HG02678 (cell line): ENCODE measurements around the gene PDE6B.

ENCODE experiments used
- ATAC-seq: cut with Tn5 transposase; IDR thresholded peaks from one replicate; pipeline ENCODE4 v1.9.1; 2021; ENCODE audit warnings: mild to moderate bottlenecking, moderate library complexity; ENCODE audit not compliant: unreplicated experiment

Gene PDE6B

DNA sequence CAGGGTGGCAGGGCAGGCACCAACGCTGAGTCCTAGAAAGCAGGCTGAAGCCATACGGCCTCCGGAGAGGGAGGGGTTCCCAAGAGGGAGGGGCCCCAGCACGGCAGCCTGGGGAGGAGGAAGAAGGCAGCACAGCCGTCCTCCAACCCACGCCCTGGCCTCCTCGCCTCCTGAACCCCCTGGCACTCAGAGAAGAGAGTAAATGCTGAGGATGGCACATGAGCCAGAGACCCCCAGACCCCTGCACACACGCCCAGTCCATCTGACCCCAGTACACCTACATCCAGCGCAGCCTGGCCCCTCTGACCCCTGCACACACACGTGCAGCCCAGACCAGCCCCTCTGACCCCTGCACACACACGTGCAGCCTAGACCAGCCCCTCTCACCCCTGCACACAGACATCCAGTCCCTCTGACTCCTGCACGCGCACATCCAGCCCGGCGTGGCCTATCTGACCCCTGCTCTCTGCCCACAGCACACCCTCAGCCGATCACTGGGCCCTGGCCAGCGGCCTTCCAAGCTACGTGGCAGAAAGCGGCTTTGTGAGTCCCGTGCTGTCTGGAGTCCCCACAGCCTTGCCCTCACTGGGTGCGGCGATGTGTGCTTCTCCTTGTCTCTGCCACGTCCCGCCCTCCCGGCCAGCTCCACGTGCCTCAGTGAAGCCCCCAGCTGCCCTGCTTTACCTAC, 30.2 kb downstream of the PDE6B start:
- no peak for ATAC-seq

DNA sequence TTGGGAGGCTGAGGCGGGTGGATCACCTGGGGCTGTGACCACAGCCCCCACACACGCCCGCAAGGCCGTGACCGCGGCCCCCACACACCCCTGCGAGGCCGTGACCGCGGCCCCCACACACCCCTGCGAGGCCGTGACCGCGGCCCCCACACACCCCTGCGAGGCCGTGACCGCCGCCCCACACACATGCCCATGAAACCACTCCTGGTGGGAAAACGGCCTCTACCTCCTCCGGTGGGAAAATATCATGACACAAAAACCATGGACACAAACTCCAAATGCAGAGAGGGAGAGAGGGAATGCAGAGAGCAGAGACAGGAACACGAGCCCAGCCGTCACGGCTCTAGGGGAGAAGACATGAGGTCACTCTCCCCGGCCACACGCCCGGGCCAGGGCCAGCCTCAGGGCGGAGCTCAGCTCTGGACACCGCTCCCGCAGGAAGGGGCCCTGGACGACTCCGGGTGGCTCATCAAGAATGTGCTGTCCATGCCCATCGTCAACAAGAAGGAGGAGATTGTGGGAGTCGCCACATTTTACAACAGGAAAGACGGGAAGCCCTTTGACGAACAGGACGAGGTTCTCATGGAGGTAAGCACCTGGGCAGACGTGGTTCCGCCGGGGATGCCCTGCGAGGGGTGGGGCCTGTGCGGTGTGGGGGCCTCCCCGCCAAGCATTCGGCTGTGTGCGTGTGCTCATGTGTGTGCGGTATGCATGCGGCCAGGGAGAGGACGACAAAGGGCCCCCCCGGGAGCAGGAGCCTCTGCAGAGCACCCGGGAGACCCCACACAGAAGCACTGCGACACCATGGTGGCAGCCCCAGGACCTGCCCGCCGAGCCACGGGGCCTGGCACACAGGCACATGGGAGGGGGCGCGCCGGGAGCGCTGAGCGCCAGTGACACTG, 31.3 kb downstream of the PDE6B start:
- no peak for ATAC-seq

DNA sequence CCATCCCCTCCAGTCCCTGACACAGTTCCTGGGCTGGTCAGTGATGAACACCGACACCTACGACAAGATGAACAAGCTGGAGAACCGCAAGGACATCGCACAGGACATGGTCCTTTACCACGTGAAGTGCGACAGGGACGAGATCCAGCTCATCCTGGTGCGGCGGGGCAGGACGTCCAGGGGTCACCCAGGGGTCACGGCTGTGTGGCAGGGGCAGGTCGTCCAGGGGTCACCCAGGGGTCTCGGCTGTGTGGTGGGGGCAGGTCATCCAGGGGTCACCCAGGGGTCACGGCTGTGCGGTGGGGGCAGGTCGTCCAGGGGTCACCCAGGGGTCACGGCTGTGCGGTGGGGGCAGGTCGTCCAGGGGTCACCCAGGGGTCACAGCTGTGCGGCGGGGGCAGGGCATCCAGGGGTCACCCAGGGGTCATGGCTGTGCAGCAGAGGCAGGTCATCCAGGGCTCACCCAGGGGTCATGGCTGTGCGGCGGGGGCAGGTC, 32.0 kb downstream of the PDE6B start:
- ATAC-seq, result no peak

DNA sequence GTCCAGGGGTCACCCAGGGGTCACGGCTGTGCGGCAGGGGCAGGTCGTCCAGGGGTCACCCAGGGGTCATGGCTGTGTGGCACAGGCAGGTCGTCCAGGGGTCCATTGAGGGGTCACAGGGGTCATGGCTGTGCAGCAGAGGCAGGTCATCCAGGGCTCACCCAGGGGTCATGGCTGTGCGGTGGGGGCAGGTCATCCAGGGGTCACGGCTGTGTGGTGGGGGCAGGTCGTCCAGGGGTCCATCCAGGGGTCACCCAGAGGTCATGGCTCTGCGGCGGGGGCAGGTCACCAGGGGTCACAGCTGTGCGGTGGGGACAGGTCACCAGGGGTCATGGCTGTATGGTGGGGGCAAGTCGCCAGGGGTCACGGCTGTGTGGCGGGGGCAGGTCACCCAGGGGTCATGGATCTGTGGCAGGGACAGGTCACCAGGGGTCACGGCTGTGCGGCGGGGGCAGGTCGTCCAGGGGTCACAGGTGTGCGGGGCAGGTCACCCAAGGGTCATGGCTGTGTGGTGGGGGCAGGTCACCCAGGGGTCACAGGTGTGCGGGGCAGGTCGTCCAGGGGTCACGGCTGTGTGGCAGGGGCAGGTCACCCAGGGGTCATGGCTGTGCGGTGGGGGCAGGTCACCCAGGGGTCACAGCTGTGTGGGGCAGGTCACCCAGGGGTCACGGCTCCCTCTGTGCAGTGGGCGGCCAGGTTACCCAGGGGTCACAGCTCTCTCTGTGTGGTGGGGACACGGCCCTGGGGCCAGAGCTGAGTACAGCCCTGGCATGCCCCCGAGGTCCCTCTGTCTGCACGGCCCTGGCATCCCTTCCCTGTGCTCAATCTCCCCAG, 32.7 kb downstream of the PDE6B start:
- no peak for ATAC-seq

DNA sequence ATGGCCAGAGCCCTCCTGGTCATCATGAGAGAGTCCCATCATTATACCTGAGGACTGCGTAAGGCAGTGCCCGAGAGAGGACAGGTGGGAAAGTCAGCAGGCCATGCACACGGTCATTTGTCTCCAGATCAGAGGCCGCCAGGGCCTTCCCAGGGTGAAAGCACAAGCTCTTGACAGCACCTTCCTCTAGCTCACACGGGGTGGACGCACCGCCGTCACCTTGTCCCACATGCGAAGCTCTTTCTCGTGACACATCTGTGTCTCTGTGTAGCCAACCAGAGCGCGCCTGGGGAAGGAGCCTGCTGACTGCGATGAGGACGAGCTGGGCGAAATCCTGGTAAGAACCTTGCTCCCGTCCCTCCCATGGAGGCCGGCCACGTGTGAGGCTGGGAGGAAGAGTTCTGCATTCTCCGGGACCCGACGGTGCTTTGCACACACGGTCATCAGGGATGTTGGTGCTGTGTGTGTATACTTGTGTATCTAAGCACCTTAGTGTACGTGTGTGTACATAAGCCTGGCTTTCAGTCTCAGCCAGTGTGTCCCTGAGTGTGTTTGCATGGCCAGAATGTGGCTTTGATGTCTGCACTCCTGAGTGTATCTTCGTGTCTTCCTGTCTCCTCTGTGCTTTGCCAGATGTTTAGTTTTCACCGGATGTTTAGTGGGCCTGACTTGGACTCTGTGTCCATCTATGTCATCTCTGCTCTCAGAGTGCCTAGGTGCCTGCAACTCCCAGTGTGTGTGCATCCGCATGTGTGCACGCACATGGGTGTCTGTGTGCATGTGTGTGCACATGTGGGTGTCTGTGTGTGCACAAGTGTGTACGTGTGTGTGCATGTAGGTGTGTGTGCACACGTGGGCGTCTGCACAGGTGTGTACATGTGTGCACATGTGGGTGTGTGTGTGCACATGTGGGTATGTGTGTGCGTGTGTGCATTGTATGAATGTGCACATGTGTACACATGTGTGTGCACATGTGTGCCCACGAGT, 33.6 kb downstream of the PDE6B start:
- no peak for ATAC-seq

- ATAC-seq, result no peak
These were observed 34.5 kb downstream of the PDE6B start for GRCh38 chr4:659851-660250.

DNA sequence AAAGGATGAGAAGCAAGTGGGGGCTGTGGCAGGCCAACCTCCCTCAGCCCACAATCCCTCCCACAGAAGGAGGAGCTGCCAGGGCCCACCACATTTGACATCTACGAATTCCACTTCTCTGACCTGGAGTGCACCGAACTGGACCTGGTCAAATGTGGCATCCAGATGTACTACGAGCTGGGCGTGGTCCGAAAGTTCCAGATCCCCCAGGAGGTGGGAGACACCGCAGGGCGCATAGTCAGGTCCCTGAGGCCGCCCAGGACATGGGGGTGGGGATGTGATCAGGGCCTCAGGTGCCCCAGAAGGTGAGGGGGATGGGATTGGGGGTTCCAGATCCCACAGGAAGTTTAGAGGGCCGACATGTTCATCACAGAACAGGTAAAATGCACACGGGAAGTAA, 35.0 kb downstream of the PDE6B start:
- ATAC-seq, result no peak

DNA sequence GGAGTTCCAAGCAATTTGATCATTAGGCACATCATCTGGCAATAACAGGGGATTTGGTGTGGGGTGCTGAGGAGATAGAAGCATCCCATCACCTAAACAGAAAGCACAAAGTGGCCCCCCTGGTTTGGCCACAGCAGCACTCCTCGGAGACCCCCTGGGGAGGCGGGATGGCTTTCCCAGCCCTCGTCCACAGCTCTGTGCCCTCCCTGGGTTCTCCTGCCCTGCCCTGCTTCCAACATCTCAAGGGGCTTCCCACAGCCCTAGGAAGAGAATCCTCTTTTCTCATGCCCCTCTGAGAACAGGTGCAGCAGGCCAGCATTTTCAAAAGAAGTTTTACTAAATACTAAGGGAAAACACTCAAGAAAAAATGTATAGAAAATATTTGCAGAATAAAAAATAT, 35.9 kb downstream of the PDE6B start:
- ATAC-seq, result no peak

DNA sequence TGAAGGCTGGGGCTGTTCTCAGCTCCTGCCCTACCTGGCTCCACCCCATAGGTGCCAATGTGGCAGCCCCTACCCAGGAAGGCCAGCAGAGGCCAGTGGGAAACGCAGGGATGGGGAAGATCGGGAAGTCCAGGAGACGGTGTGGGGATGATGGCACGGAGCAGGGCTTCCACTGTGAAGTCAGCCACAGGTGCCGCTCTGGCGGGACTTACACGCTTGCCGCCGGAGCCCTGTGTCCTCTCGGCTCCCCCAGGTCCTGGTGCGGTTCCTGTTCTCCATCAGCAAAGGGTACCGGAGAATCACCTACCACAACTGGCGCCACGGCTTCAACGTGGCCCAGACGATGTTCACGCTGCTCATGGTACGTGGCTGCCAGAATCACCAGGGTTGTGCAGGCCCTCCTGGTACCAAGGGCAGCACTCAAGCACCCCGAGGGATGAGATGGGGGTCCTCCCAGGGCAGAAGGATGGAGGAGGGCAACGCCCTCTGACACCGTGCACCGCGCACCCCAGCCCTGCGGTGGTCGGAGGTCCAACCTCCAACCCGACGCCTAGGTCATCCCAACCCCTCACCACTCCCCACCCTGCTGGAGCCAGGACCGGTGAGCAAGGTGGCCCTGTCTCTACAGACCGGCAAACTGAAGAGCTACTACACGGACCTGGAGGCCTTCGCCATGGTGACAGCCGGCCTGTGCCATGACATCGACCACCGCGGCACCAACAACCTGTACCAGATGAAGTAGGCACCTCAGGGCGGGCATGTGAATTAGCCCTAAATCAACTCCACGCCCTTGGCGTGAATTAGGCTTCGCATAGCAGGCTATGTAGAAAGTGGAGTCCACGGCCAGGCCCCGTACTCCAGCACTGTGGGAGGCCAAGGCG, 36.7 kb downstream of the PDE6B start:
- no peak for ATAC-seq

- ATAC-seq, result peak; percentile 8
These were observed 37.7 kb downstream of the PDE6B start for GRCh38 chr4:663046-663437.

GRCh38 chr4:663438-664428, 38.4 kb downstream of the PDE6B start:
- peak; percentile 80 for ATAC-seq

DNA sequence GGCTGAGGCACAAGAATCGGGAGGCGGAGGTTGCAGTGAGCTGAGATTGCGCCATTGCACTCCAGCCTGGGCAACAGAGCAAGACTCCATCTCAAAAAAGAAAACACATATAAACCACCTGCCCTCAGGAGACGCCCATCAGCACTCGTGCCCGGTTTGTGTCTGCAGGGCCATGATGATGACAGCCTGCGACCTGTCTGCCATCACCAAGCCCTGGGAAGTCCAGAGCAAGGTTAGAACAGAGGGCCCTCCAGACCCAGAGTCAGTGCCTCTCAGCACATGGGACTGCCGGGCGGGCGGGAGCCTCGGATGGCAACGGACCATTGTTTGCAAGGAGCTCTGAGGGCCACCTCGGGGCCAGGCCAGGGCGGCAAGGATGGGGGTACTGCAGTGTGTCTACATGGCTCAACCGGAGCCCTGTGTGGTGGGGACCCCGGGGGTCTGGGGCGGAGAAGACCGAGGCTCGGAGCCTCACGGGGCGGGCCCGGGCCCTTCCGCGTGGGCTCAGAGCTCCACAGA, 39.4 kb downstream of the PDE6B start:
- ATAC-seq, result no peak

DNA sequence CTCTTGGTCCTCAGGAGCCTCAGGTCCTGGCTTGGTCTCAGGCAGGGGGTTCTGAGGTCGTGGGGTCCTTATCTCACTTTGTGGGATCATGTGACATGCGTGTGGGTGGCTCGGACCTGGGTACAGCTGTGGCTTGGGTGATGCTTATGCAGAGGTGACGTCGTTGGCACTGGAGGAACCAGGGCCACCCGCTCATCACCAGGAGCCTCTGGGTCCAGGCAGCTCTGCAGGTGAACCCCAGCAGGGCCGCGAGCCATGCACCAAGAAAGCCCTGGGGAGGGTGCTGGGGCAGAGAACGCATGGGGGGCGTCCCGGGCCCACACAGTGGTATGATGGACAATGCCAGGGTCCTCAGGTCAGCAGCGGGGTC, 40.0 kb downstream of the PDE6B start:
- ATAC-seq, result no peak

- no peak for ATAC-seq
These were observed 40.5 kb downstream of the PDE6B start for GRCh38 chr4:665751-666435.

DNA sequence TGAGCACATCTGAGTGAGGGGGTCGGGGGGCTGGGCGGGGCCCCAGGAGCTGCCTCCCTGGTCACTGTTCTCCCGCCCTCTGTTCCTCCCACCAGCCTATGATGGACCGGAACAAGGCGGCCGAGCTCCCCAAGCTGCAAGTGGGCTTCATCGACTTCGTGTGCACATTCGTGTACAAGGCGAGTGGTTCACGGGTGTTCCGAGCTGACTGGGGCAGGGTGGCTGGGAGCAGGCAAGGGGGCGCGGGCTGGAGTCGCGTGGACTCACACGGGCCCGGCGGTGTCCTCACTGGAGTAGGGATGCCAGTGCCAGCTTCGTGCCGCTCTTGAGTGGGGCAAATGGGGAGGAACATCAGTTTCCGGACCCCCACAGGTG, 41.0 kb downstream of the PDE6B start:
- ATAC-seq, result no peak

DNA sequence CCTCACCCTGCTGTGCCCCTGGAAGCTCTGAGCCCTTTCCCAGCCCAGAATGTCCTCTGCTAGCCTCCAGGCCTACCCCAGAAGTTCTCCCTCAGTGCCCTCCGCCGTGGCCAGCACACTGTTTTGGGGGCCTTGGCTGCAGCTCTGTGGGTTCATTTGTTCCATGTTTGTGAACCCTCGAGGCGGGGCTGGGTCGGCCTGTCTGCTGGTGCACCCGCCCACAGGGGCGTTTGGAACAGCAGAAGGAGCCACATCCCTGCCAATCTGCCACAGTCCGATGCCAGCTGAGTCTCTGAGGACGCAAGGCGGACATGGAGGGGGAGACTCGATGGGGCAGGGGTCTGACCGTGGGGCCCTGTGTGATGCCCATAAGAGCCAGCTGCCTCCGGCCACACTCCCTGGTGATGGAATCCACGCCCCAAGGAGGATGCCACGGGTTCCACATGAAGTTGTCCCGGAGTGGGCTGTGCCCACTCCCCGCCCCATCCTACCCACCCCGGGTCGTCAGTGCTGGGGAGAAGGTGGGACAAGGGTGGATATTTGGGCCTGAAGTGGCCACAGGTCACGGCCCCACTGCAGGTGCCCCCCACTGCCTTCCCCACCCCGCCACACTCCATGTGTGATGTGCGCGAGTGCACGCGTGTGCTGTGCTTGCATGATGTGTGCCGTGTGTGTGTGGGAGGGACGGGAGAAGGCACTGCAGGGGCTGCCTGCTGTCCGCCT, 41.6 kb downstream of the PDE6B start:
- no peak for ATAC-seq

DNA sequence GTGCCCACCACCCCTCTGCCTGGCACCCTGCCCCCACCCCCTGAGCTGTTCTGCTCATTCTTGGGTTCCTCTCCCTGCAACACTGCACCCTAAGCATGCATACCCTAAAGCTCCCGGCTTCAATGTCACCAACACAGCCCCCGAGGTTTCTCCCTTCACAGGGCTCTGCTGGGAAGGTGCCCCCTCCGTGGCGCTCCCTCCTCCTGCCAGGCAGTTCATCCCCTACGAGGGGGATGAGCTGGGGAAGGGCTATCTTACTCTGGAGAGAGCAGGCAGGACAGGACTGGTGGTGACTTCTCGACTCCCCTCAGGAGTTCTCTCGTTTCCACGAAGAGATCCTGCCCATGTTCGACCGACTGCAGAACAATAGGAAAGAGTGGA, 42.2 kb downstream of the PDE6B start:
- ATAC-seq, result no peak
